Mammary epithelial cell (primary cell): Measurements from ENCODE around the gene MDGA2.

Experiments
- CTCF ChIP-seq, 2 donors: IDR thresholded peaks in 1 of 2; conservative IDR thresholded peaks in 1 of 2; 2 replicates each; pipeline ENCODE4 v1.5.1; 2011 to 2012; ENCODE audit warnings: inconsistent platforms in 2 of 2, low read length in 2 of 2, mild to moderate bottlenecking in 2 of 2, control low read depth in 1 of 2, low read depth in 1 of 2; ENCODE audit not compliant: insufficient read depth in 1 of 2; ENCODE audit errors: extremely low read depth in 1 of 2
- EZH2 ChIP-seq: IDR thresholded peaks from 2 replicates; pipeline ENCODE4 v1.6.1; 2012; ENCODE audit warnings: low read length, inconsistent platforms, borderline replicate concordance

- no peak for TF ChIP-seq EZH2
- TF ChIP-seq CTCF (conservative IDR thresholded peaks at IDR 0.05 in 1 of 2, IDR thresholded peaks at IDR 0.05 in 1 of 2; ENCODE audit: extremely low read depth in 1 of 2, insufficient read depth in 1 of 2, low read depth in 1 of 2, low read length in 2 of 2): no peak
Observed at GRCh38 chr14:47435331-47435965, 240.0 kb downstream of the MDGA2 start.
